HuH-7.5 (cell line): ENCODE measurements around the gene PUDP.

ENCODE experiments used
- DNase-seq: peaks from one replicate; pipeline ENCODE4 v3.0.0; 2011; ENCODE audit warnings: low spot score

PUDP gene

DNA sequence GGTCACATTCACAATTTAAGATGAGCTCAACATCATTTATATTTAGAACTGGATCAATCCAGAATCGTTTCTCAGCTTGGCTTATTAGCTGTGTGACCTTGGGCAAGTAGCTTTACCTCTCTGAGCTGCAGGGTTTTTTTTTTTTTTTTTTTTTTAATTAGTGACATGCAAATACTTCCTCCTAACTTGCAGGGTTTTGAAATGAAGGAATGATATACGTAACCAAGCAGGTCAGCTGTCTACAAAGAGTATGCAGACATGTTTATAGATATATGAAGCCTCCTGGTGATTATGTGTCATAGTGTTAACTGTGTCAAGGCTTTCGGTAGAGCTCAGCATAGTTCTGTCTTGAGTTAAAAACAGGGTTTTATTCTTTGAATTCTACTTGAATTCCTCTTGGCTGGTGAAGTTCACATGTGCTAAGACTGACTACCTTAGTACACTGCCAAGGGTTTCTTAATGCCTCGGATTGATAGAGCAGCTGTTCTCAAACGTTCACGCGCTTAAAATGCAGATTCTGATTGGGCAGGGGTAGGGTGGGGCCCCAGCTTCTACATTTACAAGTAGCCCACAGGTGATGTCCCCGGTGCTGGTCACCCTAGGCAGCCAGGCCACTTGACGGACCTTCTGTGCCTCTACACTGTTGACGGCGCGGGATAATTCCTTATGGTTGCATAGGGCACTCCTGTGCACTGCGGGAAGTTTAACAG is 1.1 kb downstream of the PUDP start:
- DNase-seq: no peak

DNA sequence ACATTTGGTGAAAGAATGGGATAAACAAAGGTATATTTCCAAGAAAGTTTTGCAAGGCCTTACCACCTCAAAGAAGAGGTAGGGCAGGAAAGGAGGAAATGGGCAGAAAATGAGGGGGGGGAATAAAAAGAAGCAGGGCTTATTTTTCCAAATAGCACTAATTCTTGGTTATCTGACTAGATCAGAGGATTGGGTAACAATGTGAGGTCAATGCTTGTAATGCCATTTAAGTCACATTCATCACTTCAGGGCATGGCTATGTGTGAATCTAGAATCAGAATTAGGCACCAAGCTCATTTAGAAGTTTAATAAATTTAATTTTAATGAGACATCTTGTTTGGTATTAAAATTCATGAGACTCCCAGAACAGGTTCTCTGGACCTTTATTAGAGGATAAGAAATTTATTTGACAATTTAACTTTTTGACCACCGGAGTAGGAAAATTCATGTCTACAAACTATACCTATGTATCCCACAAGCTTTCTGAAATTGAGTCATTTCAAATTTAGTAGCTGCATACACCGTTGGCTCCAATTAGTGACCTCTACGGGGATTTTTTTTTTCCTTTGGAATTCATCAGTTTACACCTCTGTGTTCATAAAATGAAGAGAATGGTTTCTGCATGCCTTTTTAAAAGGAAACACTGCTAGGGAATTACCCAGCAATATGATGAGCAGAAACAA is 1.8 kb downstream of the PUDP start:
- no peak for DNase-seq

DNA sequence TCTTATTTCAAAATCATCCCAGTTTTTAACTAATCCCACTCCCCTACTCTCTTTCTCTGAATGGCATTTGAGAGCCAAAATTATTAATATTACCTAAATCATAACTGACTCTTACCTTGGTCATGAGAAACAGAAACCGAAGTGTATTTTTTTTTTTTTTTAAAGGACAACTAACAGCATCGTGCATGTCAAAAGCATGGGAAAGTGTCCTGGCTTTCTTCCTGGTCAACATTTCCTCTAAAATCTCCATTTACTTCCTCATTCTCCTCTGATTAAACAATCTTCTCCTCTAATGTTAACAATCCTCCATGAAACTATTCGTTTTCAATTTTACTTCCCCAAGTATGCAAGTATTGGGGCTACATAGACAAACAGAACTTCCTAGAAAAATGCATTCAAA is 2.5 kb downstream of the PUDP start:
- no peak for DNase-seq

DNA sequence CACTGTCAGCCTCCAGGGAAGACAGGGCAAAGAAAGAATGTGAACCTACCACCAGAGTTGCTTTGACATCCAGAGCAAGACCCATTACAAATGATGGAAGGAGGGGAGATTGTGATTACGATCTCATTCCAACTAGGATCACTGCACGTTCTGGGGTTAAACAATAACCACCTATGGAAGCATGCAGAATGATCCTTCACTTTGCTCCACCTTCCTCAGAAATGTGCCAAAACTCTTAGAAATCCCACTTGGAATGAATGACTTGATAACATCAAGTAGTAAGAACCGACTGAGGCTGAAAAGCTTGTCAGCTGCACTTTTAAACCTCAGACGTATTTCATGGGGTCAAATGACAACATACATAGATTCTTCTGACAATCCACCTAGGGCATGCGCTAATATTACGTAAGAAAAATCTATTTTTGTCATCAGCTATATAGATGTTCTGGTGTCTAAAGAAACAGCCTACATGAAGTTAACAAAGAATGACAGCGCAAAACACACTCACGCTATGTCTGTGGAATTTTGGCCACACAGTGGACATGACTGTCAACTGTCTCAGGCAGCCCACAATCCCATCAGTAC is 3.9 kb downstream of the PUDP start:
- no peak for DNase-seq

DNA sequence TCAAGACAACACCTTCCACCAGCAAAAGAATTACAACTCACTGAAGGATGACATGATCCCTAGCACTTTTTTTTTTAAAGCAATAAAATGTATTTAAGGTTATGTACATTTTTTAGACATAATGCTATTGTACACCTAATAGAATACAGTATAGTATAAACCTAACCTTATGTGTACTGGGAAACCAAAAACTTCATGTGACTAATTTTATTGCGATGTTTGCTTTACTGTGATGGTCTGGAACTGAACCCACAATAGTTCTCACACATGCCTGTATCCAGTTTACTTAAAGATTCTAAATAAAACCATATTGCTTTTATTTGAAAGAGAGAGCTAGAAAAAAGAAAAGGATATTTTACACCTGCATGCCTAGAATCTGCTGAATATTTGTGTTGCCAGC is 4.9 kb downstream of the PUDP start:
- no peak for DNase-seq

DNA sequence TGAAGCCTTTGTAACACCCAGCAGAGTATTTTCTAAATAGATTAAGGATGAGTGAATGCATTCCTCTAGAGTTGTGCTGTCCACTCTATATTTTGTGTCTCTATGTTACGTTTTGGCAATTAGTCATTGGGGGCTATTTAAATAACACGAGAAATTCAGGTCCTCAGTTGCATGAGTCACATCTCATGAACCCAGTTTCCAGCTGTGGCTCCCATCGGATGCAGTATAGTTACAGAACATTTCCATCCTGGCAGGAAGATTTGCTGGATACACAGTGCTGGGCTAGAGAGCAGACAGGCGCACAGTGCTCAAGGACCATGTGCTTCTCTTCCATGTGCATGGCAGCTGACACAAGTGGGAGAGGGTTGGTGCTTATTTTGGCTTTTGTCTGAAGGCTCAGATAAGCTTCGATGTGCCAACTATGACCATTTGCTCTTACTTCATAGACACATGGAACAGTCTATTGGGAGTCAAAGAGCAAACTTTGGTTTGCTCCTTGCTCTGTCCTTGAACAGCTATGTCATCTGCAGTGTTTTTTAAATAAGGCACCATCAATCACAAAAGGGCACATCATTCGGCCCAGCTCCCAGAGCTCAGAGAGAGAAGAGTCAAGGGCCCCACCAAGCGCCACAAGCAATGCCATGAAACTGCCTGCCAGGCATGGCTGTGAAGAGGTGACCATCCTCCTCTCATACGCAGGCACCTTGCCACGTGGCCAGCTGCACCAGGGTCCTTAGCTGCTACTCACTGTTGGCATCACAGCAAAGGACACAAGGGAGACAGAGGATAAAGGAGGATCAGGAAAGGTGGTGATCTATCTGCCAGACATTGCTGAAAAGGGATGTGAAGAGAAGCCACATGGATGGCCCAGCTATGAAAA is 8.5 kb downstream of the PUDP start:
- no peak for DNase-seq

DNA sequence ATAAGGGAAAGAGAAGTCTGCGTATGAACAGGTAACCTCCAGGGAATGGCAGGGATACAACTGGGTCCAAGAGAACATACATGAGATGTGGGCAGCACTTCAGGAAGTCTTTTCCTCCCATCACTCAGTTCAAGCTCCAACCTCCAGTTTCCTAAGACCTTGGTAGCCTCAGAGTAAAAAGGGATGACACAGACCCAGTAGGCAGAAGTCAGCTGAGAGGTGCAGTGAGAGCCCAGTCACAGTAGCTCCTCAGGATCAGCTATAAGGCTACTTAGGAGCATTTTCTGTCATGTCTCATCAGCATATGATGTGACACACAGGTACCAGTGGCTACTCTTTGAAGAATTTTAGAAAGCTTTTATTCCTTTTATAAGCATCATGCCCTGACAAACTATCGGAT is 13.0 kb downstream of the PUDP start:
- no peak for DNase-seq

DNA sequence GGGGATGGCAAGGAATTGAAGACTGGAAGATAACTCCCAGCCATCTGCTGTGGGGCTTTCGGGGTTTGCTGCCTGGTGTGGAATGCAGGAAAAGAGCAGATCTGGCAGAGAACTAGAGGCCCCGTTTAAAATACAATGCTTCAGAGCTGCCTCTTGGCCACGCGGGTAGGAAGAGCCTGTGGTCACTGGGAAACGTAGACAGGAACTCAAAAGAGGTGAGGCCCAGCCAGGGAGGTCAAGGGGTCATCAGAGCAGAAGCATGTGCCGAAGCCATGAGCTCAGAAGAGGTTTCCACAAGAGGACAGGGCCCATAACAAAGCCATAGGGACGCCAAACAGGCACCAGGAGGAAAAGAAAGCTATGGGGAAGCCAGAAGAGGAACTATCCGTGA is 14.9 kb downstream of the PUDP start:
- no peak for DNase-seq

DNA sequence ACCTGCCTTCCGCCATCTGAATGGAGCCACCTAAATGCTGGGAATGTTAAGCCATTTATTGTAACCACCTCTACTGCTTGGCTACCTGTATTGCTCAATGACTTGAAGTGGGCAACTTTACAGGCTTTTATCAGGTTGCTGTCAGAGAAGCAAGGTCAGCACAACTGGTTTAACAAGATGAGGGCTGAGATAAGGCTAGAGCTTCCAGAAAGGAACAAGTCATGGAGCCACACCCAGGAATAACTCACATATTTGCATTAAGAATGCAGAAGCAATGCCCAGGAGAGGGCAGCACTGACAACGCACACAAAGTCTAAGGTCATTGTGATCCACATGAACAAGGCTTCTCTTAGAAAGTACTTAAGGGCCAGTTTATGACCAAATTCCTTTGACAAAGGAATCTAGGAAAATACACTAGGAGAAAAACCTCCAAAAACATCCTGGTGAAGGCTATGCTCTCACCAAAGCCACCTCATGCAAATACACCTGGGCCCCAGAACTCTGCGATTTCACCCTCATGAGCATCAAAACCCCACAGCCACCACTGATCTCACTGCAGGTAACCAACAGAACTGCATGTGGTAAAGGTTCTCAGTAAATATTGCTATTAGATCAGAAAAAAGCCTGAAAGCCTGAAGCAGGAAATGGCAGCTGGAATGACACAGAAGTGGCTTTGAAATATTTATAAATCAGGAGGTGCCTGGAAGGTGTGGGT is 15.5 kb downstream of the PUDP start:
- DNase-seq: no peak

DNA sequence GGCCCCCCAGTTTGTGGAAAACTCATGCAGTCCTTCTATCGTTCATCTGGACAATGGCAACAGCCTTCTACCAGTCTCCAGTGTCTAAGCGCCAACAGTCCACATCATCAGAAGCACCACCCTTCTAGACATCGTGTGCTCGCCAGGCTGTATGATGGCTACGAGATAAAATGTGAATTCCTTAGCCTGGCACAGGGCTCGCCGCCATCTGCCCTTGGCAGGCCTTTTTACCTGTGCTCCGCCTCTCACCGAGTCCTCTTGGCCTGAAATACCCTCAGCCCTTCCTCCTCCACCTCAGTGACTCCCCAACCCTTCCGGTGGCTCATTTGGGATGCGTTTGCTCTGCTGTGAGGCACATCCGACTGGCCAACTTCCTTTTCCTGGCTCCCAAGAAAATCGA is 16.3 kb downstream of the PUDP start:
- no peak for DNase-seq

DNA sequence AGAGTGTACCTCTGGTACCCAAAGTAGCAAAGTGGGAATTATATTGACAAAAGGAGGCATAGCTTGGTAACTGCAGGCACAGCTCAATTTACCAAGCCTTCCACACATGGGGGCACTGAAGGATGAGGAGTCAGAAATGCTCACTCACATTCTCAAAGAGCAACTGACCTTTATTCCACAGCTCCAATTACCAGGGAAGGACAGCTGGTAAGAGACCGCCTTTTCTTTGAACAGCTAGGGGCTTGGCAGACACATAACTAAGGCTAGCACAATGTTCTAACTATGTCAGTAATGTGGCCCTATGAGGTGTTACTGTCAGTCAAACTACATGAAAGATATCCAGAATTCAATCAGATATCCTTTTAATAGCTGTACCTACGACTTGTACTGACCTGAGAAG is 20.9 kb downstream of the PUDP start:
- no peak for DNase-seq

DNA sequence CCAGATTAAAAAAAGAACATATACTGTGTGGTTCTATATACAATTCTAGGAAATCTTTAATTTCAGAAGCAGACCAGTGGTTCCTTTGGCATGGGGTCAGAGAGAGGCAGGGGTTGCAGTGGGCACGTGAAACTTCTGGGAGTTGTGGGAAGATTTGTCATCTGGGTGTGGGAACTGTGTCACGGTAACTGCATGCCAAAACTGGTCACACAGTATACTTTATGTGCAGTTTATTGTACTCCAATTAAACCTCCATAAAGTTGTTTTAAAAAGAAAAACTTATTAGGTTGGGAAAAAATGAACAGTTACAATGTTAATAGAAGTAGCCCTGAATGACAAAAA is 27.1 kb downstream of the PUDP start:
- DNase-seq: no peak

DNA sequence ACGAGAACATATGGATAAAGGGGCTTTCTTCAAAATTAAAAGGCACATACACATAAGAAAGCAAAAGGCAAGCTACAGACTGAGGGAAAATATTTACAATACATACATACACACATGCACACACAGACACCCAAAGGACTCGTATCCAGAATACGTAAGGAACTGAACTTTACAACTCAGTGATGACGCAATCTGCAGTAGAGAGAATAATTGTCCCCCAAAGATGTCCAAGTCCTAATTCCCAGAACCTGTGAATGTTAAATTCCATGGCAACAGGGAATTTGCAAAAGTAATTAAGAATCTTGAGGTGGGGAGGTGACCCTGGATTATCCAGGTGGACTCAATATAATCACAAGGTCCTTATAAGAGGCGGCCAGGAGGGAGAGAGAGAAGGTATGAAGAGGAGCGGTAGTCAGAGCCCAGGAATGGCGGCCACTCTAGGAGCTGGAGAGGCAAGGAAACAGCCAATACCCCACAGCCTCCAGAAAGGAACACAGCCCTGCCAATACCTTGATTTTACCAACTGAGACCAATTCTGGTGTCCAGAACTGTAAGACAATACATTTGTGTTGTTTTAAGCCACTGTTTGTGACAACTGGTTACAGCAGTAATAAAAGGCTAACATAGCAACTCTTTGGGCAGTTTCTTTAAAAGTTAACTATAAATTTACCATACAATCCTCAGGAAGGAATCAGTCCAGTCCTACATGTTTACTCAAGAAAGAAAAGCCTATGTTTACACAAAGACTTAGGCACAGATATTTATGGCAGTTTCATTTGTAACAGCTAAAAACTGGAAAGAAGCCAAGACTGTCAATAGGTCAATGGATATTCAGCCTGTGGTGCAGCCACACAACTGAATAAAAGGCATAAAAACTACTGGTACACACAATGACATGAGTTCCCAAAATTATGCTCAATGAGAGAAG is 27.7 kb downstream of the PUDP start:
- DNase-seq: no peak

DNA sequence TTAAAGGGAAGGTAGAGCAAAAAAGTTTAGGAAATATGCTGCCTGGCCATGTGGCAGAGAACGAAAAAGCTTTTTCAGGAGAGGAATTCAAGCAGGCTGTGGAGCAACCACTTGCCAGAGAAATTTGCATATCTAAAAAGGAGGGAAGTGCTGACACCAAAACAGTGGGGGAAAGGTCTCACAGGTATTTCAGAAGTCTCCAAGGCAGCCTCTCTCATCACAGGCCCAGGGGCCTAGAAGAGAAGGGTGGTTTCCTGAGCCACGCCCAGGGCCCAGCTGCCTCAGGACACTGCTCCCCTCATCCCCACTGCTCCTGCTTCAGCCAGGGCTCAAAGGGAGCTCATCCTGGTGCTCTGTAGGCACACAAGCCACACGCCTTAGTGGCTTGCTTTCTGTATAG is 30.4 kb downstream of the PUDP start:
- no peak for DNase-seq

DNA sequence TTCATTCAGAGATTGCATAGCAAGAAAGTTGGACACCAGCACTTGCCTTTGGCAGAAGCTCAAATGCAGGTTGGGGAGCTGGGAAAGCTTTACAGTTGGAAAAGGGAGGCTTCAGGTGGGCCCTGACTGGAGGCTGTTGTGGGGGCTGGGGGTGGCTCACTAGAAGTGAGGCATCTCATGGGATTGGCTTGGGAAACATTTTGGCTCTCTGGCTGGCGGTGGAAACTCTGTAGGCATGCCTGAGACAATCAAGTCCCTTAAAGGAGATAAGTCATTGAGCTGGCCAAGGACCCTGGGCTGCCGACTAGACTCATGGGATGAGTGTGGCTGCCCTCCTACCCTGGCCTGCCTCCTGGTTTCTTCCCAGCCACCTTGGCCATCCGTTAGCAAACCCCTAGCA is 31.9 kb downstream of the PUDP start:
- no peak for DNase-seq

DNA sequence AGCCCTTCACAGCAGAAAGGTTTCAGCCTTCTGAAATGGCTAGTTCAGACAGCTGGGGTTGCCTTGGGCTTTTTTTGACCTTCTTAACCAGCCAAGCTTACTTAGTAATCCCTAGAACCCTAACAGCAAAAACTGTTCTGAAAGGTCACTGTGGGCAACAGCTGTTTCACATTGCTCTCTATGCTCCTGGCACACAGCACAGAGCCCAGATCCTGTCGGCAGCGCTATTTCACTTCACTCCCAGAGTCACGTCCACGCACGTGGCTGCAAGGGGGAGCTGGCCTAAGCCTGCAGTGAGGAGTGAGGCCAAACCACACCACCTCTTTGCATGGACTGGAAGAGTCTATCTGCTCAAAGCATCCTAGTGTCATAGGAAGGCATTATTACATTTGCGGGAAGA is 32.4 kb downstream of the PUDP start:
- no peak for DNase-seq

DNA sequence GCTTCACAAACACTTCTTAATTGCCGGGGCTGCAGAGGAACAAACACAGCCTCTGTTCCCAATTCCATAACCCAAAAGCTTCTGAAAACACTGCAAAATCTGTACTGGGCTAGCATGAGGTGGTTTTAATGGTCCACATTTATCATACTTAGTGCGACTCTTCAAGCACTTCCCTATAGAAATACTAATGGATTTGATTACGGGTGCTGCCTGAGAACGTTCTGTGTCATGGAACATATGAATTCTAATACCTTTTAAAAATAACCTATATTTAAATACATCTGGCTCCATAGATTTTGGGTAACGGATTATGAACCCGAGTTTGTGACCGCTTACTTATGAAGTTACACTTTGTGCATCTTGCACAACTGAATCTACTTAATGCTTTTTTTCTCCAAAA is 35.9 kb downstream of the PUDP start:
- DNase-seq: no peak

DNA sequence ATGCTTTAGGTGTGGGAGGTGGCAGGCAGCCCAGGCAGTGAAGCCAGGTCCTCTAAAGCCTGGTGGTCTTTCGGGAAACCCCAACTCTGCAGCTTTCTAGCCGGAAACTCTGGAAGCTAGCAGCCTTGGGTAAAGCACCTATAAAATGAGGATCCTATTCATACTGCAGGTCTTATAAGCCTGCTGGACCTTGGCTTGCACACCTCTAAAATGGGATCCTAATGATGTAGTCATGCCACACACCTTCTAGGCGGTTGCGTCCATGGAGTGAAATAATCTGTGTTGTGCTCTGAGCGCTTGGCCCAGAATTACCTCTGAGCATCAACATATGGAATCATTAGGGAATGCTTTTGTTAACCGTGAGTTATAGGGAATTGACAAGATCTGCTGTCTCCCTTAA is 36.4 kb downstream of the PUDP start:
- DNase-seq: no peak

DNA sequence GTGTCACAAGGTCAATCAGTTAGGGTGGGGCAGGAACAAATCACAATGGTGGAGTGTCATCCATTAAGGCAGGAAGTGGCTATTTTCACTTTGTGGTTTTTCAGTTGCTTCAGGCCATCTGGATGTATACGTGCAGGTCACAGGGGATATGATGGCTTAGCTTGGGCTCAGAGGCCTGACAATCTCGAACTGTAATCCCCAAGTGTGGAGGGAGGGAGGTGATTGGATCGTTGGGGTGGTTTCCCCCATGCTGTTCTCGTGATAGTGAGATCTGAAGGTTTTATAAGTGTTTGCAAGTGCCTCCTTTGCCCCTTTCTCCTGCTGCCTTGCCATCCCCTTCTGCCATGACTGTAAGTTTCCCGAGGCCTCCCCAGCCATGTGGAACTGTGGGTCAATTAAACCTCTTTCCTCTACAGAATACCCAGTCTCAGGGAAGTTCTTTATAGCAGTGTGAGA is 37.1 kb downstream of the PUDP start:
- no peak for DNase-seq

DNA sequence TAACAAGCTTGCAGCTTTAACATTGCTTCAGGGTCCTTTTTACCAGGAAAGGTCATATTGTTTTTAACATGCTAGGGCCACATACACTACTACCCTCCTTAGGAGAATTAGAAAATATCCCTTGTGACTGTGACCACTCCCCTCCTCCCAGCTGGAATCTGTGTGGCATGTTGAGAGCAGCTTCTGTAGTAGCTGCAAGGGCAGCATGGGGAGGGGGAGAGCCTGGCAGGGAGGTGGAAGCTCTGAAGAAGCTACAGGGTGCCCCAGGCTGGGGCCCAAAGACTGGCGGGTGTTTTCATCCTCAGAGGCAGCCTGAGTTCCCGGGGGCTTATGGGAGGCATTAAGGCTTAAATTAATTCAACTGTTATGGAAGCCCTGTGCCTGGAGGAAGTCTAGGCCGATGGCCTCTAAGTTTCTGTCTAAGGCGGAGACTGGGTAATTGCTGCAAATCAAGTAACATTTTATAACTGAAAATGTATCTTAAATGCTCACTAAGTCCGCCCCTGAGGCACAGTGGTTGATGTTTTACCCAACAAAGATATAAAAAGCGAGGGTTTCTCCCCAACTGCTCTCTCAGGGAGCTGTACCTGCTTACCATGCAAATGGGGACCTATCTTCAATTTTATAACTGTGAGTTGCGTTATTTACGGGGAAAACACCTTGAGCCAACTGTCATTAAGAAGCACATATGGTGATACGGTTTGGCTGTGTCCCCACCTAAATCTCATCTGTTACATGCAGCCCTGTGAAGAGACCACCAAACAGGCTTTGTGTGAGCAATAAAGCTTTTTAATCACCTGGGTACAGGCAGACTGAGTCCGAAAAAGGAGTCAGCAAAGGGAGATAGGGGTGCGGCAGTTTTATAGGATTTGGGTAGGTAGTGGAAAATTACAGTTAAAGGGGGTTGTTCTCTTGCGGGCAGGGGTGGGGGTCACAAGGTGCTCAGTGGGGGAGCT is 37.8 kb downstream of the PUDP start:
- no peak for DNase-seq
